SKM-1 (cell line): ENCODE results near the gene GRIK3.

Experiments used
- DNase-seq: peaks from one replicate; lab custom pipeline; 2025; ENCODE audit not compliant: unreplicated experiment; lab: John Stamatoyannopoulos, UW

GRIK3 gene

GRCh38 chr1:36881541-36881940 lies 152.8 kb downstream of the GRIK3 start:
- no peak for DNase-seq

- no peak for DNase-seq
Measured at GRCh38 chr1:36881068-36881405, 153.3 kb downstream of the GRIK3 start.

GRCh38 chr1:36880155-36881067 lies 153.9 kb downstream of the GRIK3 start:
- no peak for DNase-seq

GRCh38 chr1:36879613-36880012 lies 154.7 kb downstream of the GRIK3 start:
- no peak for DNase-seq

GRCh38 chr1:36876990-36877389 lies 157.3 kb downstream of the GRIK3 start:
- DNase-seq = no peak

- DNase-seq = no peak
Measured at GRCh38 chr1:36874271-36875060, 159.8 kb downstream of the GRIK3 start.

- DNase-seq = no peak
Measured at GRCh38 chr1:36872858-36873257, 161.5 kb downstream of the GRIK3 start.

- DNase-seq = no peak
Measured at GRCh38 chr1:36872126-36872754, 162.1 kb downstream of the GRIK3 start.

GRCh38 chr1:36871146-36871971 lies 163.0 kb downstream of the GRIK3 start:
- DNase-seq = no peak

- DNase-seq = no peak
Measured at GRCh38 chr1:36869826-36870225, 164.5 kb downstream of the GRIK3 start.

GRCh38 chr1:36869054-36869453 lies 165.3 kb downstream of the GRIK3 start:
- no peak for DNase-seq

- DNase-seq = no peak
Measured at GRCh38 chr1:36867575-36867974, 166.7 kb downstream of the GRIK3 start.

GRCh38 chr1:36866169-36866814 lies 168.0 kb downstream of the GRIK3 start:
- no peak for DNase-seq

GRCh38 chr1:36865602-36865900 lies 168.8 kb downstream of the GRIK3 start:
- no peak for DNase-seq

- no peak for DNase-seq
Measured at GRCh38 chr1:36864823-36865601, 169.3 kb downstream of the GRIK3 start.

GRCh38 chr1:36864182-36864822 lies 170.0 kb downstream of the GRIK3 start:
- no peak for DNase-seq

- no peak for DNase-seq
Measured at GRCh38 chr1:36863500-36863899, 170.8 kb downstream of the GRIK3 start.

- DNase-seq = no peak
Measured at GRCh38 chr1:36863061-36863460, 171.3 kb downstream of the GRIK3 start.

GRCh38 chr1:36861375-36861774 lies 172.9 kb downstream of the GRIK3 start:
- DNase-seq = no peak
